ENCODE results near the gene VGF. TPM values are rescaled to one million over a fixed set of nuclear protein-coding genes. Genes with fewer than 3 reads are reported as not detected.

The VGF gene
- total RNA-seq, 3 donors from 2014 or later: 0.38 to 0.84 (median 0.46) TPM

DNA sequence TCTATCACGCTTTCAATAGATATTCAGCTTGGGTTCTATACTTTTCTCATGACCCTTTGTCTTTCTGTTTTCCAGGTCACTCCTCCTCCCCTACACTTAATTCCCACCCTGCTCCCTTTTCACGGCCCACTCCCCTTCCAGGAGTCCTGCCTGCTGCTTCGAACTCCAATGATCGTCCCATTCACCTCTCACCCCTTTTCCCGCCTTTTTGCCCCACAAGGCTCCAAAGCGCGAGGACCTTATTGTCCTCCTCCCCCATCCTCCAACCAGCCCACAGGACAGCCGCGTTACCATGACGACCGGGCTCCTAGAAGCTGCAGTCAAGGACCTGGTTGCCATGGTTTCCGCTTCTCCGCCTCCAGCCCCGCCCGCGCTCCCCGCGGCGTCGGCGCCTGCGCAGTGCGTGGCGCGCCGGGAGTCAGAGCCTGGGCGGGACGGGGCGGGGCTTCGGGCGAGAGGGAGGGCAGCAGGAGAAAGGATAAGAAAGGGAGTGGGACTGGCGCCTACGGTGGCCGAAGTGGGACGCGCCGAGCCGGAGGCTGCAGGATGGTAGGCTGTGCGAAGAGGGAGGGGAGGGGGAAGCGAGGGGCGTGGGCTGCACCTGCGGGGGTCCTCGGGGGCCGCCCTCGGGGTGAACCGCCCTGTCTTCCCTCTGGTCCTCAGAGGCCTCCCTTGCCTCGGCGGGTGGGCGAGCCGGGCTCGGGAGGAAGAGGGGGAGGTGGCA lies 11.2 kb downstream of the VGF start, which contains the start of gene AP1S1:
Gene AP1S1, plus strand, starts transcription at position 508 of the 724 bp plus-strand sequence. Its CDS starts 39 bp downstream, at position 547.
- H3K4me1 ChIP-seq (ENCODE audit: low read depth): peaks cover 9% of the 10 kb centered on the region
- peak; percentile 97 for ATAC-seq
- intact Hi-C loops (cut with DNase I, micrococcal nuclease): loop anchor here in 1 of 2 donors (10.0 kb wide), 1 partner anchor 131 kb away; no protein-coding TSS in a partner anchor
- no peaks in the 10 kb centered on the region for H3K9me3 ChIP-seq
- TF ChIP-seq, protein P1, sequence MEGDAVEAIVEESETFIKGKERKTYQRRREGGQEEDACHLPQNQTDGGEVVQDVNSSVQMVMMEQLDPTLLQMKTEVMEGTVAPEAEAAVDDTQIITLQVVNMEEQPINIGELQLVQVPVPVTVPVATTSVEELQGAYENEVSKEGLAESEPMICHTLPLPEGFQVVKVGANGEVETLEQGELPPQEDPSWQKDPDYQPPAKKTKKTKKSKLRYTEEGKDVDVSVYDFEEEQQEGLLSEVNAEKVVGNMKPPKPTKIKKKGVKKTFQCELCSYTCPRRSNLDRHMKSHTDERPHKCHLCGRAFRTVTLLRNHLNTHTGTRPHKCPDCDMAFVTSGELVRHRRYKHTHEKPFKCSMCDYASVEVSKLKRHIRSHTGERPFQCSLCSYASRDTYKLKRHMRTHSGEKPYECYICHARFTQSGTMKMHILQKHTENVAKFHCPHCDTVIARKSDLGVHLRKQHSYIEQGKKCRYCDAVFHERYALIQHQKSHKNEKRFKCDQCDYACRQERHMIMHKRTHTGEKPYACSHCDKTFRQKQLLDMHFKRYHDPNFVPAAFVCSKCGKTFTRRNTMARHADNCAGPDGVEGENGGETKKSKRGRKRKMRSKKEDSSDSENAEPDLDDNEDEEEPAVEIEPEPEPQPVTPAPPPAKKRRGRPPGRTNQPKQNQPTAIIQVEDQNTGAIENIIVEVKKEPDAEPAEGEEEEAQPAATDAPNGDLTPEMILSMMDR (IDR thresholded peaks at IDR 0.05): peak; percentile 9
- peak within 1 kb of the TSS; percentile 68 for H3K4me3 ChIP-seq
- peak; percentile 96 to 97 (median 96) for DNase-seq
- no peaks in the 10 kb centered on the region for H3K36me3 ChIP-seq (ENCODE audit: low read depth)

DNA sequence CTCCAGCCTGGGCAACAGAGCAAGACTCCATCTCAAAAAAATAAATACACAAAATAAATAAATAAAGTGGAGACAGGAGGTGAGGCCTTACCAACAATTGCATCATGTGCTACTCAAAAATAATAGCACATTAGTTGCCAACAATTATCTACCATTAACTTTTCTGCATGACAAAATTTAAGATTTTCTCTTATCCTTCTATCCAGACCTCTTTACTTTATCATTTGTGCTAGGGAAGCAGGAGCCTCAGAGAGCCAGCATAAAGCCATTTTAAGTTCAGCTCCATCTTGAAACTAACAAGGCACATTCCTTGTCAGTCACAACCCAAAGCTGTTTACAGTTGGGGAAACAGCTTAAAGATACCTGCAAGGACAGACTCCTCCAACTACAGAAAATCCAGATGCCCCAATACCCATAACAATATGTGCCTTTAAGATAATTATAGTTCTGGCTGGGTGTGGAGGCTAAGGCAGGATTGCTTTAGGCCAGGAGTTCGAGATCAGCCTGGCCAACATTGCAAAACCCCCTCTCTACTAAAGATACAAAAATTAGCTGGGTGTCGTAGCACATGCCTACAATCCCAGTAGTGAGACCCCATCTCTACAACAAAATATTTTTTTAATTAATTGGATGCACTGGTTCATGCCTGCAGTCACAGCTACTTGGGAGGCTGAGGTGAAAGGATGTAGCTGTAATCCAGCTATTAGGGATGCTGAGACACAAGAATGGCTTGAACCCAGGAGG lies 13.3 kb downstream of the VGF start:
- no peaks in the 10 kb centered on the region for H3K9me3 ChIP-seq
- ATAC-seq: no peak
- TF ChIP-seq, protein P1 (IDR thresholded peaks at IDR 0.05): no peak
- no peak overlapping the region for H3K4me3 ChIP-seq
- H3K4me1 ChIP-seq (ENCODE audit: low read depth): peaks cover 5% of the 10 kb centered on the region
- no peaks in the 10 kb centered on the region for H3K36me3 ChIP-seq (ENCODE audit: low read depth)
- intact Hi-C loops (cut with DNase I, micrococcal nuclease): loop anchor here in 1 of 2 donors (10.0 kb wide), 1 partner anchor 133 kb away; no protein-coding TSS in a partner anchor
- DNase-seq: no peak

- no peaks in the 10 kb centered on the region for H3K9me3 ChIP-seq
- TF ChIP-seq, protein P1 (IDR thresholded peaks at IDR 0.05): no peak
- ATAC-seq (no peak), DNase-seq (no peak)
- intact Hi-C loops (cut with DNase I, micrococcal nuclease): no loop called here
- peaks cover 6% of the 10 kb centered on the region for H3K4me1 ChIP-seq (ENCODE audit: low read depth)
- H3K36me3 ChIP-seq (ENCODE audit: low read depth): no peaks in the 10 kb centered on the region
- H3K4me3 ChIP-seq: no peak overlapping the region
These were observed 24.5 kb downstream of the VGF start for GRCh38 chr7:101140746-101141382.

DNA sequence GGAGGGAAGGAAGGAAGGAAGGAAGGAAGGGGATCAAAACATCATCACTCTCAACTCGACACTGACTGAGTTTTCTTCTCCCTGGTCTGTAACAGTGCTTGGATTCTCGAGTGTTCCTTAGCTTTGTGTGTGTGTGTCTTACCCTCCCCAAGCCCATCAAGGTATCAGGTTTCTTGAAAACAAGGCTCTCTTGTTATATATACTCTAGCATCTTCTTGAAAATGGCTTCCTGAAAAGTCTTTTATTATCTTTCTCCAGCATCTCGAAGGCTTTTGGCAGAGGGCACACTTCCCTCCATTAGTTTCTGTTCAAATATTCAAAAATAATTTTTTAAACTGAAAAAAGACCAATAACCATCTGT lies 25.1 kb downstream of the VGF start:
- no peak overlapping the region for H3K4me3 ChIP-seq
- intact Hi-C loops (cut with DNase I, micrococcal nuclease): no loop called here
- DNase-seq: no peak
- H3K9me3 ChIP-seq: no peaks in the 10 kb centered on the region
- H3K36me3 ChIP-seq (ENCODE audit: low read depth): no peaks in the 10 kb centered on the region
- H3K4me1 ChIP-seq (ENCODE audit: low read depth): peaks cover 6% of the 10 kb centered on the region
- ATAC-seq: no peak
- TF ChIP-seq, protein P1 (IDR thresholded peaks at IDR 0.05): no peak

DNA sequence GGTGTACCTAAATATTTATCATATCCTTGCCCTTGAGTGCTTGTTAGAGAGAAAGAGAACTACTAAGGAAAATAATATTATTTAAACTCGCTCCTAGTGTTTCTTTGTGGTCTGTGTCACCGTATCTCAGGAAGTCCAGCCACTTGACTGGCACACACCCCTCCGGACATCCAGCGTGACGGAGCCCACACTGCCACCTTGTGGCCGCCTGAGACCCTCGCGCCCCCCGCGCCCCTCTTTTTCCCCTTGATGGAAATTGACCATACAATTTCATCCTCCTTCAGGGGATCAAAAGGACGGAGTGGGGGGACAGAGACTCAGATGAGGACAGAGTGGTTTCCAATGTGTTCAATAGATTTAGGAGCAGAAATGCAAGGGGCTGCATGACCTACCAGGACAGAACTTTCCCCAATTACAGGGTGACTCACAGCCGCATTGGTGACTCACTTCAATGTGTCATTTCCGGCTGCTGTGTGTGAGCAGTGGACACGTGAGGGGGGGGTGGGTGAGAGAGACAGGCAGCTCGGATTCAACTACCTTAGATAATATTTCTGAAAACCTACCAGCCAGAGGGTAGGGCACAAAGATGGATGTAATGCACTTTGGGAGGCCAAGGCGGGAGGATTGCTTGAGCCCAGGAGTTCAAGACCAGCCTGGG lies 27.0 kb downstream of the VGF start:
- Histone ChIP-seq H3K4me3 (no peak overlapping the region), H3K36me3 (ENCODE audit: low read depth) (no peaks in the 10 kb centered on the region), H3K9me3 (no peaks in the 10 kb centered on the region), H3K4me1 (ENCODE audit: low read depth) (no peaks in the 10 kb centered on the region)
- TF ChIP-seq, protein P1 (IDR thresholded peaks at IDR 0.05): peak; percentile 50
- peak; percentile 59 to 80 (median 75) for DNase-seq
- intact Hi-C loops (cut with DNase I, micrococcal nuclease): no loop called here
- peak; percentile 96 for ATAC-seq
